Fibroblast of villous mesenchyme (primary cell): ENCODE results near the gene ETHE1. TPM values are rescaled to one million over a fixed set of nuclear protein-coding genes. Genes with fewer than 3 reads are reported as not detected.

Source experiments
- DNase-seq: peaks from one replicate; pipeline ENCODE4 v3.0.0-alpha.2; 2010; ENCODE audit warnings: low read depth
- H3K4me3 ChIP-seq: 2 replicates; pipeline ENCODE4 v1.5.1; 2011; ENCODE audit warnings: low read depth, mild to moderate bottlenecking, low read length
- CTCF ChIP-seq: IDR thresholded peaks from 2 replicates; pipeline ENCODE4 v1.5.1; 2012; ENCODE audit warnings: low read depth, mild to moderate bottlenecking, low read length; ENCODE audit not compliant: insufficient read depth
- total RNA-seq: library from RNA; depleted of rRNA; stranded (reverse); fragments of >200 nt; gene quantifications from 2 replicates; pipeline ENCODE4 v1.2.3, GENCODE V29; 2012

Gene ETHE1
- total RNA-seq, 1 donor, result 113 TPM

DNA sequence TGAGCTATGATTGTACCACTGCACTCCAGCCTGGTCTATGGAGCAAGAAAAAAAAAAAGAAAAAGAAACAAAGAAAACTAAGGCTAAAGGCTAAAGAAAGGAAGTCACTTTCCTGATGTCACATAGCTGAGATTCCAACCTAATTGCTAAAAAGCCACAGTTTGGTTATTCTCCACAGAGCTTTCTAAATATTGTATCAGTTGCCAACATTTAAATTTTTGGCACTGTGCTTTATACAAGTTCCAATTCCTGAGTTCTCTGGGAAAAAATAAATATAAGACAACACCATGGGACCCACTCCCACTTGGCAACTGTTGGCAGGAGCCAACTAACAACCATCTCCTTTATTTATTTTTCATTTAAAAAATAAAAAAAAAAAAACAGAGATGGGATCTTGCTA lies 50.4 kb downstream of the ETHE1 start:
- peak; percentile 75 for DNase-seq
- no peak overlapping the region for H3K4me3 ChIP-seq
- TF ChIP-seq CTCF, result no peak

DNA sequence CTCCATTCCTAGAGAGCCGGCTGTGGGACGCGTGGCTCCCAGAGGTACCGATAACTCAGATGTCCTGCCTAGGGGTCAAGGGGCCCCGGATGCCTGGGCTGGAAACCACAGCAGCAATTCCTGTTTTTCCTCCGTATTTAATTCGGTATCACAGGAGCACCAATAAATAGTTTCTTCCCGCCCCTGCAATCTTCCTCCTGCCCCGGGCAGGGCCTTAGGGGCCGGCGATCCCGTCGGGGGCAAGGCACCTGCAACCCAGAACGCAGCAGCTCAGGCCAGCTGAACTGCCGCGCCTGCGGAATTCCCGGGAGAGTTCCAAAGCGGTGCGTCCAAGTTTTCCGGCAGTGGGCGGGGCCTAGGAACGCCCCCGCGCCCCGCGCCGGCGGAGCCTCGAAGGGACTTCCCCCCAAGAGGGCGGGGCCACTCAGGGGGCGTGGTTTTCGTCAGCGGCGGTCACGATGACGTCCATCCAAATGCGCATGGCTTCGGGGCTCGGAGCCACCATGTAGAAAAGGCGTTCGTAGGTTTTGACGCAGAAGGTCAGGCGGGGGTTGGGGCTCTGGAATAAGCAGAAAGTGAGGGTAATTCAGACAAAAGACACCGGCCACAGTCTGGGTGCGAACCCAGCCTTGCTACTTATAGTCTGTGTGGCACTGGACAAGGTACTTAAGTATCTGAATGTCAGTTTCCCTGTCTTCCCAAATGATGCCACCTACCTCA lies 51.9 kb downstream of the ETHE1 start:
- DNase-seq, result peak; percentile 95
- H3K4me3 ChIP-seq, result peak overlapping the region; percentile 42
- TF ChIP-seq CTCF, result no peak

DNA sequence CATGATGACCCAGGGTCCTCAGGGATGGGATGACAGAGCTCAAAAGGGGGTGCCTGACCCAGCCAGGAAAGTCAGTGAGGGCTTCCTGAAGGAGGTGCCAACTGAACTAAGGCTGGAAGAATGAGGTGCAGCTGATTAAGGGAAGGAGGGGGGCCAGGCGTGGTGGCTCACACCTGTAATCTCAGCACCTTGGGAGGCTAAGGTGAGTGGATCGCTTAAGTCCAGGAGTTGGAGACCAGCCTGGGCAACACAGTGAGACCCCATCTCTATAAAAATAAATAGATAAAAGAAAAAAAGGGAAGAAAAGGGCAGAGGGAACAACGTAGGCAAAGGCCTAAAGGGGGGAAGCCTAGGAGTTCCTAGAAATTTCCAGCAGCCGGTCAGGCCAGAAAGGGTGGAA lies 52.5 kb downstream of the ETHE1 start:
- H3K4me3 ChIP-seq, result no peak overlapping the region
- DNase-seq, result no peak
- TF ChIP-seq CTCF, result no peak

DNA sequence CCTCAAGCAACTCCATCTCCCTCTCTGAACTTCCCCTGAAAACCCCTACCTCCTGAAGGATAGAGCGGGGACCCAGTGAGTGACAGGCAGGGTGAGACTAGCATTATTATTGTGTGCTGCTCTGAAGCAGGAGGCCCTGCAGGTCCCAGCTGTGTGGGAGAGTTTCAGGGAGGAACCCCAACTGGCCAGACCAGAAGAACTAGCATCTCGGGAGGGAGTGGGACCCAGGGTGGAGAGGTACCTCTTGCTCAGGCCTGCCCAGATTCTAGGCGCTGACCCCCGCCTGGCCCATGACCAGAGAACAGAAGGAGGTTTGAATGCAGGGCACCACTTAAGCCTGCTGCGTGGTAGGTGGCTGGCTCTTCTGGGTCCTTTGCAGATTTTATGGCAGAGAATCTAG lies 55.9 kb downstream of the ETHE1 start:
- no peak for TF ChIP-seq CTCF
- H3K4me3 ChIP-seq, result no peak overlapping the region
- DNase-seq, result no peak

DNA sequence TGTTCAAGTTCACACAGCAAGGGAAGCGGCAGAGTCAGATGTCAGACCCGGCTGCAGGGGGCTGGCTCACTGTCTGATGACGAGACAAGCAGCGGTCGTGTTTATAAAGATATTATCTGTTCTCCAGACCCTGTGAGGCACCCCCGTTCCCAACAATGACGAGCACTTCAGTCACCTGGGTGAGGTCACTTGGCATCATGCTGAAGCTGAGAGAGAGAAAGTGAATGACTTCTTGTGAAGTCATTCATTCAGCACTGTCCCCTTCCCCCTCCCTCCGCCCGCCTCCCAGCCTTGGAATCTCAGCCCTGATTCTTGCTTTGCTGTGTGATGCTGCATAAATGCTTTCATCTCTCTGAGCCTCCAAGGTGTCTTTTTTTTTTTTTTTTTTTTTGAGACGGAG lies 56.7 kb downstream of the ETHE1 start:
- no peak for TF ChIP-seq CTCF
- peak; percentile 49 for DNase-seq
- H3K4me3 ChIP-seq, result no peak overlapping the region

DNA sequence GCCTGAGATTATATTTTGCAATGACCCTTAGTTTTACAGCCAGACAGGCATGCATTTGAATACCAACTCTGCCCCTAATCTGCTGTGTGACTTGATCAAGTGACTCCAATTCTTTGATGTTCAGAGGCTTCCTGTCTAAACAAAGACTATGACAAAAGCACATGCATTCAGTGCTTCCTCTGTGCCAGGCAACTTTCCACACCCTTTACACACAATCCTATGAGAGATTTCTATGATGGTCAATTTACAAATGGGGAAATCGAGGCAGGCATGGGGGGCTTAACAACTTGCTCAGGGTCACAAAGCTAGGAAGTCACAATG lies 57.9 kb downstream of the ETHE1 start:
- no peak for TF ChIP-seq CTCF
- H3K4me3 ChIP-seq, result no peak overlapping the region
- DNase-seq, result no peak
